ENCODE data around the gene GLCCI1.
"Not testable (repeated sequence)": the region's sequence is repeated elsewhere in the genome, so short reads cannot be mapped to it uniquely, and the experiment has no call there.

GLCCI1 gene

GRCh38 chr7:8058852-8059251, 90.3 kb downstream of the GLCCI1 start:
- WGBS, 2 experiments, result 94 to 97% methylated on average over 2 of the region's 4 CpGs
- no peak overlapping the region for H3K27ac ChIP-seq (ENCODE audit: insufficient read depth, low read depth, low read length, poor library complexity, severe bottlenecking)
- H3K4me3 ChIP-seq (ENCODE audit: insufficient read depth, low read depth, low read length), result no peak overlapping the region
- H3K27me3 ChIP-seq (ENCODE audit: control insufficient read depth, insufficient read depth, low read length, poor library complexity, severe bottlenecking), result no peaks in the 10 kb centered on the region
- H3K4me1 ChIP-seq (ENCODE audit: control insufficient read depth, insufficient read depth, low read length), result no peaks in the 10 kb centered on the region
- no peaks in the 10 kb centered on the region for H3K9me3 ChIP-seq (ENCODE audit: control insufficient read depth, low read length)
- H3K36me3 ChIP-seq (ENCODE audit: control insufficient read depth, insufficient read depth, low read length), result no peaks in the 10 kb centered on the region

- WGBS, 2 experiments, result 93 to 98% methylated on average over 3 of the region's 3 CpGs
- no peaks in the 10 kb centered on the region for H3K36me3 ChIP-seq (ENCODE audit: control insufficient read depth, insufficient read depth, low read length)
These were observed 91.6 kb downstream of the GLCCI1 start for GRCh38 chr7:8060241-8060640.

GRCh38 chr7:8063300-8063699, 94.7 kb downstream of the GLCCI1 start:
- not testable (repeated sequence) for H3K27ac ChIP-seq (ENCODE audit: insufficient read depth, low read depth, low read length, poor library complexity, severe bottlenecking); H3K4me1 ChIP-seq (ENCODE audit: control insufficient read depth, insufficient read depth, low read length); H3K4me3 ChIP-seq (ENCODE audit: insufficient read depth, low read depth, low read length); H3K36me3 ChIP-seq (ENCODE audit: control insufficient read depth, insufficient read depth, low read length); H3K27me3 ChIP-seq (ENCODE audit: control insufficient read depth, insufficient read depth, low read length, poor library complexity, severe bottlenecking); H3K9me3 ChIP-seq (ENCODE audit: control insufficient read depth, low read length)
- 88 to 93% methylated on average over 5 of the region's 5 CpGs for WGBS, 2 experiments

More at GRCh38 chr7:8060241-8060640, 91.6 kb downstream of the GLCCI1 start:
- H3K4me1 ChIP-seq (ENCODE audit: control insufficient read depth, insufficient read depth, low read length), result no peaks in the 10 kb centered on the region
- H3K9me3 ChIP-seq (ENCODE audit: control insufficient read depth, low read length), result no peaks in the 10 kb centered on the region
- H3K4me3 ChIP-seq (ENCODE audit: insufficient read depth, low read depth, low read length), result no peak overlapping the region
- no peaks in the 10 kb centered on the region for H3K27me3 ChIP-seq (ENCODE audit: control insufficient read depth, insufficient read depth, low read length, poor library complexity, severe bottlenecking)
- H3K27ac ChIP-seq (ENCODE audit: insufficient read depth, low read depth, low read length, poor library complexity, severe bottlenecking), result no peak overlapping the region

GRCh38 chr7:8063706-8064297, 95.2 kb downstream of the GLCCI1 start:
- H3K4me3 ChIP-seq (ENCODE audit: insufficient read depth, low read depth, low read length), result no peak overlapping the region
- H3K36me3 ChIP-seq (ENCODE audit: control insufficient read depth, insufficient read depth, low read length), result no peaks in the 10 kb centered on the region
- no peaks in the 10 kb centered on the region for H3K27me3 ChIP-seq (ENCODE audit: control insufficient read depth, insufficient read depth, low read length, poor library complexity, severe bottlenecking)
- no peaks in the 10 kb centered on the region for H3K9me3 ChIP-seq (ENCODE audit: control insufficient read depth, low read length)
- no peak overlapping the region for H3K27ac ChIP-seq (ENCODE audit: insufficient read depth, low read depth, low read length, poor library complexity, severe bottlenecking)
- H3K4me1 ChIP-seq (ENCODE audit: control insufficient read depth, insufficient read depth, low read length), result no peaks in the 10 kb centered on the region

- H3K27ac ChIP-seq (ENCODE audit: insufficient read depth, low read depth, low read length, poor library complexity, severe bottlenecking), result no peak overlapping the region
- WGBS, 2 experiments, result 94% methylated on average over 12 of the region's 12 CpGs
These were observed 96.2 kb downstream of the GLCCI1 start for GRCh38 chr7:8064828-8065227.

GRCh38 chr7:8065356-8065813, 96.8 kb downstream of the GLCCI1 start:
- Histone ChIP-seq H3K4me3 (ENCODE audit: insufficient read depth, low read depth, low read length) (no peak overlapping the region), H3K9me3 (ENCODE audit: control insufficient read depth, low read length) (no peaks in the 10 kb centered on the region), H3K27me3 (ENCODE audit: control insufficient read depth, insufficient read depth, low read length, poor library complexity, severe bottlenecking) (no peaks in the 10 kb centered on the region), H3K4me1 (ENCODE audit: control insufficient read depth, insufficient read depth, low read length) (no peaks in the 10 kb centered on the region), H3K36me3 (ENCODE audit: control insufficient read depth, insufficient read depth, low read length) (no peaks in the 10 kb centered on the region), H3K27ac (ENCODE audit: insufficient read depth, low read depth, low read length, poor library complexity, severe bottlenecking) (no peak overlapping the region)
- WGBS, 2 experiments, result 85 to 89% methylated on average over 1 to 2 of the region's 2 CpGs

More at GRCh38 chr7:8064828-8065227, 96.2 kb downstream of the GLCCI1 start:
- no peaks in the 10 kb centered on the region for H3K9me3 ChIP-seq (ENCODE audit: control insufficient read depth, low read length)
- H3K36me3 ChIP-seq (ENCODE audit: control insufficient read depth, insufficient read depth, low read length), result no peaks in the 10 kb centered on the region
- no peaks in the 10 kb centered on the region for H3K27me3 ChIP-seq (ENCODE audit: control insufficient read depth, insufficient read depth, low read length, poor library complexity, severe bottlenecking)
- no peaks in the 10 kb centered on the region for H3K4me1 ChIP-seq (ENCODE audit: control insufficient read depth, insufficient read depth, low read length)
- H3K4me3 ChIP-seq (ENCODE audit: insufficient read depth, low read depth, low read length), result no peak overlapping the region

GRCh38 chr7:8068892-8069686, 100.5 kb downstream of the GLCCI1 start:
- H3K9me3 ChIP-seq (ENCODE audit: control insufficient read depth, low read length), result no peaks in the 10 kb centered on the region
- no peak overlapping the region for H3K4me3 ChIP-seq (ENCODE audit: insufficient read depth, low read depth, low read length)
- no peaks in the 10 kb centered on the region for H3K4me1 ChIP-seq (ENCODE audit: control insufficient read depth, insufficient read depth, low read length)
- H3K27ac ChIP-seq (ENCODE audit: insufficient read depth, low read depth, low read length, poor library complexity, severe bottlenecking), result no peak overlapping the region
- no peaks in the 10 kb centered on the region for H3K36me3 ChIP-seq (ENCODE audit: control insufficient read depth, insufficient read depth, low read length)
- whole genome bisulfite sequencing, 2 experiments, result 79 to 80% methylated on average over 12 of the region's 12 CpGs
- no peaks in the 10 kb centered on the region for H3K27me3 ChIP-seq (ENCODE audit: control insufficient read depth, insufficient read depth, low read length, poor library complexity, severe bottlenecking)

GRCh38 chr7:8070451-8071180, 102.0 kb downstream of the GLCCI1 start:
- no peaks in the 10 kb centered on the region for H3K27me3 ChIP-seq (ENCODE audit: control insufficient read depth, insufficient read depth, low read length, poor library complexity, severe bottlenecking)
- no peaks in the 10 kb centered on the region for H3K9me3 ChIP-seq (ENCODE audit: control insufficient read depth, low read length)
- 97% methylated on average over 9 of the region's 9 CpGs for WGBS, 2 experiments
- no peak overlapping the region for H3K4me3 ChIP-seq (ENCODE audit: insufficient read depth, low read depth, low read length)
- H3K4me1 ChIP-seq (ENCODE audit: control insufficient read depth, insufficient read depth, low read length), result no peaks in the 10 kb centered on the region
- no peaks in the 10 kb centered on the region for H3K36me3 ChIP-seq (ENCODE audit: control insufficient read depth, insufficient read depth, low read length)
- no peak overlapping the region for H3K27ac ChIP-seq (ENCODE audit: insufficient read depth, low read depth, low read length, poor library complexity, severe bottlenecking)

GRCh38 chr7:8078418-8078817, 109.8 kb downstream of the GLCCI1 start:
- H3K4me1 ChIP-seq (ENCODE audit: control insufficient read depth, insufficient read depth, low read length), result no peaks in the 10 kb centered on the region
- no peaks in the 10 kb centered on the region for H3K36me3 ChIP-seq (ENCODE audit: control insufficient read depth, insufficient read depth, low read length)
- H3K4me3 ChIP-seq (ENCODE audit: insufficient read depth, low read depth, low read length), result no peak overlapping the region
- no peaks in the 10 kb centered on the region for H3K9me3 ChIP-seq (ENCODE audit: control insufficient read depth, low read length)
- no peaks in the 10 kb centered on the region for H3K27me3 ChIP-seq (ENCODE audit: control insufficient read depth, insufficient read depth, low read length, poor library complexity, severe bottlenecking)
- no peak overlapping the region for H3K27ac ChIP-seq (ENCODE audit: insufficient read depth, low read depth, low read length, poor library complexity, severe bottlenecking)

- no peaks in the 10 kb centered on the region for H3K9me3 ChIP-seq (ENCODE audit: control insufficient read depth, low read length)
- H3K27me3 ChIP-seq (ENCODE audit: control insufficient read depth, insufficient read depth, low read length, poor library complexity, severe bottlenecking), result no peaks in the 10 kb centered on the region
- no peak overlapping the region for H3K27ac ChIP-seq (ENCODE audit: insufficient read depth, low read depth, low read length, poor library complexity, severe bottlenecking)
- H3K36me3 ChIP-seq (ENCODE audit: control insufficient read depth, insufficient read depth, low read length), result no peaks in the 10 kb centered on the region
- H3K4me3 ChIP-seq (ENCODE audit: insufficient read depth, low read depth, low read length), result no peak overlapping the region
- 91 to 100% methylated on average over 2 of the region's 2 CpGs for WGBS, 2 experiments
- H3K4me1 ChIP-seq (ENCODE audit: control insufficient read depth, insufficient read depth, low read length), result peaks cover 6% of the 10 kb centered on the region
These were observed 114.2 kb downstream of the GLCCI1 start for GRCh38 chr7:8082762-8083161.

All from ectodermal cell (in vitro differentiated cells).